ENCODE measurements around the gene LHFPL6. TPM values are rescaled to one million over a fixed set of nuclear protein-coding genes. Genes with fewer than 3 reads are reported as not detected.

The LHFPL6 gene
- total RNA-seq, 1 donor from 2014 or later: 3.0 TPM

DNA sequence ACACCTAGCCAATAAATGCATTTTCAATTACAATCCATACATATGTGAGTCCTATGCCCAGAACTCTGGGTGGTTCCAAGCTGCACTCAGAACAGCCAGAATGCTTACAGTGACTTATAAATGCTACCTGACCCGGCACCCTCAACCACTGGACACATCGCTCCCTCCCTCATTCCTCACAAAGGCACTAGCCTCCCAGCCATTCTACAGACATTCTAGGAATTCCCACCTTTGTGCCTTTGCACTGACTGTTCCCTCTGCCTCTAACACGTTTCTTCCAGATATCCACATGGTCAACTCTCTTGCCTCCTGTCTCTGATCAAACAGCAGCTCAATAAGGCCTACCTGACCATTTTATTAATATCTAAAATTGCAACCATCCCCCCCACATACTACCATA lies 99.9 kb downstream of the LHFPL6 start:
- no peak overlapping the region for H3K27ac ChIP-seq
- no peaks in the 10 kb centered on the region for H3K36me3 ChIP-seq
- H3K9me3 ChIP-seq (ENCODE audit: low read depth): no peaks in the 10 kb centered on the region
- no peaks in the 10 kb centered on the region for H3K79me2 ChIP-seq (ENCODE audit: low read depth)
- H3K9me3 Mint-ChIP-seq: peaks cover 4% of the 10 kb centered on the region
- no peak overlapping the region for H3K4me2 ChIP-seq
- H3K4me1 Mint-ChIP-seq: peaks cover 49% of the 10 kb centered on the region
- no peak for TF ChIP-seq EZH2 (IDR thresholded peaks at IDR 0.05)
- TF ChIP-seq, protein P1, sequence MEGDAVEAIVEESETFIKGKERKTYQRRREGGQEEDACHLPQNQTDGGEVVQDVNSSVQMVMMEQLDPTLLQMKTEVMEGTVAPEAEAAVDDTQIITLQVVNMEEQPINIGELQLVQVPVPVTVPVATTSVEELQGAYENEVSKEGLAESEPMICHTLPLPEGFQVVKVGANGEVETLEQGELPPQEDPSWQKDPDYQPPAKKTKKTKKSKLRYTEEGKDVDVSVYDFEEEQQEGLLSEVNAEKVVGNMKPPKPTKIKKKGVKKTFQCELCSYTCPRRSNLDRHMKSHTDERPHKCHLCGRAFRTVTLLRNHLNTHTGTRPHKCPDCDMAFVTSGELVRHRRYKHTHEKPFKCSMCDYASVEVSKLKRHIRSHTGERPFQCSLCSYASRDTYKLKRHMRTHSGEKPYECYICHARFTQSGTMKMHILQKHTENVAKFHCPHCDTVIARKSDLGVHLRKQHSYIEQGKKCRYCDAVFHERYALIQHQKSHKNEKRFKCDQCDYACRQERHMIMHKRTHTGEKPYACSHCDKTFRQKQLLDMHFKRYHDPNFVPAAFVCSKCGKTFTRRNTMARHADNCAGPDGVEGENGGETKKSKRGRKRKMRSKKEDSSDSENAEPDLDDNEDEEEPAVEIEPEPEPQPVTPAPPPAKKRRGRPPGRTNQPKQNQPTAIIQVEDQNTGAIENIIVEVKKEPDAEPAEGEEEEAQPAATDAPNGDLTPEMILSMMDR (IDR thresholded peaks at IDR 0.05): no peak
- no peak for TF ChIP-seq EZH2phosphoT487 (IDR thresholded peaks at IDR 0.05)
- peaks cover 25% of the 10 kb centered on the region for H3F3A ChIP-seq (ENCODE audit: low read depth)
- H3K9ac ChIP-seq: no peak overlapping the region
- H2AFZ ChIP-seq (replicated peaks): no peak overlapping the region
- H3K4me3 Mint-ChIP-seq: no peak overlapping the region
- no peaks in the 10 kb centered on the region for H3K27me3 Mint-ChIP-seq (ENCODE audit: insufficient read depth, low read depth)
- no peaks in the 10 kb centered on the region for H3K27me3 ChIP-seq
- no peak for DNase-seq (ENCODE audit: low spot score)
- H3K4me3 ChIP-seq: no peak overlapping the region
- H3K27ac Mint-ChIP-seq: peak overlapping the region; percentile 36
- H4K20me1 ChIP-seq (ENCODE audit: low read depth): peaks cover 3% of the 10 kb centered on the region
- peaks cover 15% of the 10 kb centered on the region for H3K36me3 Mint-ChIP-seq
- peaks cover 18% of the 10 kb centered on the region for H3K4me1 ChIP-seq

DNA sequence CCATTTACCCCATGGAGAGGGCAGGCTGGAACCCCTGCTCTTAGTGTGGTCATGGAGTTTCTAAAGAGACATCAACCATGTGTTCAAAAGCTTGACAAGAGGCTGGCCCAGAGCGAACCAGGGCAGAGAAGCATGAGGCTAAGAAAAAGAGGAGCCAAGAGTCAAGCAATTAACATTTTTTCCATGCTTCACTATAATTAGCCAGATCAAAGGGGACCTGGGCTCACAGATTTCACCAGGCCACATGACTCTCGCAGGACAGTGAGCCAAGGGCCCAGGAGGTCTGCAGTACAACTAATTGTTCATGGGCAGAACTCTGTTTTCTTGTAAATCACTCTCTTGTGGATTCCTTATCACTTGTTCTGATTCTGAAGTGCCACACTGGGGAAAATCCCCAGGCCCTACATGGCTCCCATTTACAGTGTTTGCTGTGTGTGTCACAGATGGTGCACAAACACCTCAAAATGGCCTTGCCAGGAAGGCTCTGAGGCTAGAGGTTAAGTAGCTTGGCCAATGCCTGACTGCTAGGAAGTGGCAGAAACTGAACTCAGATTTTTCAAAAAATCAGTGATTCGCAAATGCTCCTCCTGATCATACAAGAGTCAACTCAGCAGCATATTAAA lies 101.2 kb downstream of the LHFPL6 start:
- no peaks in the 10 kb centered on the region for H3K79me2 ChIP-seq (ENCODE audit: low read depth)
- peaks cover 4% of the 10 kb centered on the region for H3K9me3 Mint-ChIP-seq
- H3K27ac Mint-ChIP-seq: peak overlapping the region; percentile 55
- peaks cover 6% of the 10 kb centered on the region for H4K20me1 ChIP-seq (ENCODE audit: low read depth)
- H3K36me3 ChIP-seq: no peaks in the 10 kb centered on the region
- H3K27ac ChIP-seq: no peak overlapping the region
- no peaks in the 10 kb centered on the region for H3K27me3 ChIP-seq
- peaks cover 32% of the 10 kb centered on the region for H3F3A ChIP-seq (ENCODE audit: low read depth)
- H3K4me1 ChIP-seq: peaks cover 29% of the 10 kb centered on the region
- H2AFZ ChIP-seq (replicated peaks): peak overlapping the region; percentile 67
- H3K4me2 ChIP-seq: no peak overlapping the region
- H3K9me3 ChIP-seq (ENCODE audit: low read depth): no peaks in the 10 kb centered on the region
- peaks cover 56% of the 10 kb centered on the region for H3K4me1 Mint-ChIP-seq
- TF ChIP-seq EZH2phosphoT487 (IDR thresholded peaks at IDR 0.05) (no peak), EZH2 (IDR thresholded peaks at IDR 0.05) (no peak)
- TF ChIP-seq, protein P1 (IDR thresholded peaks at IDR 0.05): no peak
- DNase-seq (ENCODE audit: low spot score): peak; percentile 53
- no peaks in the 10 kb centered on the region for H3K27me3 Mint-ChIP-seq (ENCODE audit: insufficient read depth, low read depth)
- H3K4me3 ChIP-seq: no peak overlapping the region
- no peak overlapping the region for H3K9ac ChIP-seq
- H3K4me3 Mint-ChIP-seq: no peak overlapping the region
- peaks cover 17% of the 10 kb centered on the region for H3K36me3 Mint-ChIP-seq

DNA sequence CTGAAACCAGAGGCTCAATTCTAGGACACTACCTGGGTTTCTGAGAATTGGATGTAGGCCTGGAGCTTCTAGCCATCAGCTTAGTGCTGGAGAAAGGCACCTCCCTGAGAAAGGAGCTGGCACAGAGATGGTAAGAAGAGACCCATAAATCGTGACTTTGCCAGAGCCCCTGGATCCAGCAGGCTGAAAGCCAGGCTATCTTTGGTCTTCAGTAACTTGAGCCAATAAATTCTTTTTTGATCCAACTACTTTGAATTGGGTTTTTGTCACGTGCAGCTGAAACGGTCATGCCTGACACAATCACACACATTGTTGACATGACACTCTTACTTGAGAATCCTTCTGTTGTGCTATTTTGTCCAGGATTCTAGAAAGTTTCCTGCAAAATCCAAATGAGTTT lies 103.4 kb downstream of the LHFPL6 start:
- Histone ChIP-seq H3K27ac (no peak overlapping the region), H3K36me3 (no peaks in the 10 kb centered on the region), H2AFZ (replicated peaks) (no peak overlapping the region), H3K27me3 (no peaks in the 10 kb centered on the region), H4K20me1 (ENCODE audit: low read depth) (peaks cover 6% of the 10 kb centered on the region), H3K9ac (no peak overlapping the region), H3K9me3 (ENCODE audit: low read depth) (no peaks in the 10 kb centered on the region), H3K79me2 (ENCODE audit: low read depth) (no peaks in the 10 kb centered on the region), H3K4me1 (peaks cover 50% of the 10 kb centered on the region), H3F3A (ENCODE audit: low read depth) (peaks cover 32% of the 10 kb centered on the region), H3K4me2 (no peak overlapping the region), H3K4me3 (no peak overlapping the region)
- H3K9me3 Mint-ChIP-seq: peaks cover 4% of the 10 kb centered on the region
- H3K4me3 Mint-ChIP-seq: no peak overlapping the region
- peaks cover 71% of the 10 kb centered on the region for H3K4me1 Mint-ChIP-seq
- no peaks in the 10 kb centered on the region for H3K27me3 Mint-ChIP-seq (ENCODE audit: insufficient read depth, low read depth)
- H3K36me3 Mint-ChIP-seq: peaks cover 14% of the 10 kb centered on the region
- DNase-seq (ENCODE audit: low spot score): no peak
- no peak for TF ChIP-seq EZH2phosphoT487 (IDR thresholded peaks at IDR 0.05)
- TF ChIP-seq, protein P1 (IDR thresholded peaks at IDR 0.05): no peak
- no peak for TF ChIP-seq EZH2 (IDR thresholded peaks at IDR 0.05)
- no peak overlapping the region for H3K27ac Mint-ChIP-seq
